Gastrocnemius medialis (tissue), 4 donors: ENCODE results near the gene SUGP2.

ENCODE experiments used
- POLR2A ChIP-seq, 2 donors: fragments of 450-650 bp; IDR thresholded peaks; one replicate each; pipeline ENCODE4 v1.6.1; 2017; ENCODE audit warnings: antibody characterized with exemption in 2 of 2, mild to moderate bottlenecking in 2 of 2, moderate library complexity in 2 of 2
- TF ChIP-seq, protein P1 (sequence below), 5 experiments: fragments of 450-650 bp in 3 of 5; fragments of 200-600 bp in 2 of 5; sonication (generic) in 2 of 5; IDR thresholded peaks in 4 of 5; conservative IDR thresholded peaks in 1 of 5; 1 replicate in 4 of 5; 2 replicates in 1 of 5; pipeline ENCODE4 v1.5.1; 2016 to 2019; ENCODE audit warnings: antibody characterized with exemption in 5 of 5, mild to moderate bottlenecking in 3 of 5, moderate library complexity in 3 of 5

DNA sequence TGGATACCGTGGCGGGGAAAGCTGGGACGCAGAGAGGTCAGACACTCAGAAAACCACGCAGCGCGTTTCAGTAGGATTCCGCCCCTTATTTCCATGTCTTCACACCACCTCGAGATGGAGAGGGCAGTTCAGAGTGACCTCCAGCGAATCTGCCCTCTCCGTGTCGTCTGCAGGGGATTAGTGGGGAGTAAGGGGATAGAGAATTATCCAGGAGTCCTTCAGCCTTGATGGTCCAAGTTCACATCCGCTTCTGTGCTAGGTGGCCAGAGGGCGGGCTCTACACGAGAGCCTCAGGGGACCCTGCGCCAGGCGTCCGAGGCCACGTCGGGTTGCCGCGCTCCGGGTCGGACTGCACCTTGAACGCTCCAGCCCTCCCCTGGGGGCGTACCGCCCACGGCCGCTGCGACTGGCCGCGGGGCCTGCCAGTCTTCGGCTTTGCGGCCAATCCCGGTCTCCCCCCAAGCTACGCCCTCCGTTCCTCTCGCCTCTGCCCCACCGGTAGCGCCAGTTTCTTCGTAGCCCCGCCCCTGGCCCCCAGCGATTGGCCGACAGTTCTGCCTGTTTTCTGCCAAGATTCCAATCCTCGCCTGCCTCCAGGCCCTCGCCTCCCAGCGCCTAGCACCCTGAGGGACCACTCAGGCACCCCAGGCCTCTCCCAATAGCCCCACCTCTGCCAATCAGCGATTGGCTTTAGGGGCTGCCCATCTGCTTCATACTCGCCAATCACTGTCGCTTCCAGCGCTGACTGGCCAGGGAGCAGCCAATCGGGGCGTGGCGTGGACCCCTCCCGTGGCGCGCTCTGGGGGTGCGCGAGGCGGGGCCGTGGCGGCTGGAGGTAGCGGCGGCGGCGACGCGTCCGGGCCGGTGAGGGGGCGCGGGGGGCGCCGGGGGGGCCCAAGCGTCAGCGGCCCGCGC lies 30.1 kb upstream of the SUGP2 start, which contains the start of gene SLC25A42:
- TF ChIP-seq, protein P1, sequence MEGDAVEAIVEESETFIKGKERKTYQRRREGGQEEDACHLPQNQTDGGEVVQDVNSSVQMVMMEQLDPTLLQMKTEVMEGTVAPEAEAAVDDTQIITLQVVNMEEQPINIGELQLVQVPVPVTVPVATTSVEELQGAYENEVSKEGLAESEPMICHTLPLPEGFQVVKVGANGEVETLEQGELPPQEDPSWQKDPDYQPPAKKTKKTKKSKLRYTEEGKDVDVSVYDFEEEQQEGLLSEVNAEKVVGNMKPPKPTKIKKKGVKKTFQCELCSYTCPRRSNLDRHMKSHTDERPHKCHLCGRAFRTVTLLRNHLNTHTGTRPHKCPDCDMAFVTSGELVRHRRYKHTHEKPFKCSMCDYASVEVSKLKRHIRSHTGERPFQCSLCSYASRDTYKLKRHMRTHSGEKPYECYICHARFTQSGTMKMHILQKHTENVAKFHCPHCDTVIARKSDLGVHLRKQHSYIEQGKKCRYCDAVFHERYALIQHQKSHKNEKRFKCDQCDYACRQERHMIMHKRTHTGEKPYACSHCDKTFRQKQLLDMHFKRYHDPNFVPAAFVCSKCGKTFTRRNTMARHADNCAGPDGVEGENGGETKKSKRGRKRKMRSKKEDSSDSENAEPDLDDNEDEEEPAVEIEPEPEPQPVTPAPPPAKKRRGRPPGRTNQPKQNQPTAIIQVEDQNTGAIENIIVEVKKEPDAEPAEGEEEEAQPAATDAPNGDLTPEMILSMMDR (IDR thresholded peaks at IDR 0.05 in 4 of 5, conservative IDR thresholded peaks at IDR 0.05 in 1 of 5) = peak in 1 of 5 experiments; percentile 10
- TF ChIP-seq POLR2A (IDR thresholded peaks at IDR 0.05) = peak; percentile 96 to 97
